Lung (tissue), 12 donors: ENCODE measurements around the gene PYCARD. TPM values are rescaled to one million over a fixed set of nuclear protein-coding genes. Genes with fewer than 3 reads are reported as not detected.

Source experiments
- ATAC-seq: fragments of 200-7000 bp; cut with Tn5 transposase; one replicate; pipeline ENCODE4 v1.9.1; 2020; ENCODE audit warnings: moderate number of reproducible peaks; ENCODE audit not compliant: insufficient read depth, low FRiP score
- DNase-seq, 3 donors: peaks; one replicate each; pipeline ENCODE4 v3.0.0-alpha.2; 2013 to 2017
- H3K27ac ChIP-seq, 2 donors: one replicate each; pipeline ENCODE4 v1.5.1; 2013; ENCODE audit warnings: mild to moderate bottlenecking in 2 of 2, moderate library complexity in 2 of 2, control low read depth in 1 of 2, inconsistent platforms in 1 of 2, low read depth in 1 of 2, low read length in 1 of 2
- H3K27me3 ChIP-seq, 3 donors: one replicate each; pipeline ENCODE4 v1.5.1; 2013; ENCODE audit warnings: low read length in 2 of 3; ENCODE audit not compliant: control insufficient read depth in 3 of 3, insufficient read depth in 3 of 3
- H3K36me3 ChIP-seq, 4 donors: one replicate each; pipeline ENCODE4 v1.5.1; 2013; ENCODE audit warnings: low read length in 4 of 4, mild to moderate bottlenecking in 1 of 4, moderate library complexity in 1 of 4; ENCODE audit not compliant: control insufficient read depth in 4 of 4, insufficient read depth in 4 of 4
- H3K4me1 ChIP-seq, 5 donors: one replicate each; pipeline ENCODE4 v1.5.1; 2013; ENCODE audit warnings: low read length in 5 of 5, mild to moderate bottlenecking in 2 of 5, moderate library complexity in 1 of 5; ENCODE audit not compliant: control insufficient read depth in 5 of 5, insufficient read depth in 5 of 5
- H3K4me3 ChIP-seq: one replicate; pipeline ENCODE4 v1.5.1; 2013; ENCODE audit warnings: mild to moderate bottlenecking, control low read depth, moderate library complexity
- H3K9ac ChIP-seq, 2 donors: one replicate each; pipeline ENCODE4 v1.5.1; 2013; ENCODE audit warnings: low read length in 2 of 2, control low read depth in 1 of 2; ENCODE audit not compliant: insufficient read depth in 1 of 2
- H3K9me3 ChIP-seq, 4 donors: one replicate each; pipeline ENCODE4 v1.5.1; 2013; ENCODE audit warnings: low read length in 3 of 4, mild to moderate bottlenecking in 1 of 4, moderate library complexity in 1 of 4; ENCODE audit not compliant: control insufficient read depth in 4 of 4, insufficient read depth in 3 of 4
- WGBS, 2 donors: extraction: QIAGEN DNeasy Blood & Tissue Kit; methylation state at CpG; one replicate each; pipeline ENCODE4 v1.1.7; 2013; 5-methylcytosine and 5-hydroxymethylcytosine counted together
- polyA plus RNA-seq, 2 donors: library from polyadenylated mRNA; stranded (reverse); fragments of 200-250 nt; gene quantifications; one replicate each; pipeline ENCODE4 v1.2.1, GENCODE V29; 2013
- total RNA-seq, 2 donors: library from RNA; depleted of rRNA in 1 of 2; stranded (reverse); fragments of >200 nt in 1 of 2; gene quantifications; one replicate each; pipeline ENCODE4 v1.2.1, GENCODE V29; 2014 to 2021
- TF ChIP-seq, protein P1 (sequence below): IDR thresholded peaks from 2 replicates; pipeline ENCODE4 v1.5.1; 2012; ENCODE audit warnings: mild to moderate bottlenecking; ENCODE audit errors: control extremely low read depth, extremely low read depth
- donor health status: control.
- donor health status: control.
- donor health status: Bipolar disorder and iron deficiency.
- donor health status: healthy.
- donor health status: DM: yes; HTN: yes; CAD: no.

The PYCARD gene
- total and polyA plus RNA-seq, 4 donors: 24.1 to 119 (median 70.1) TPM

DNA sequence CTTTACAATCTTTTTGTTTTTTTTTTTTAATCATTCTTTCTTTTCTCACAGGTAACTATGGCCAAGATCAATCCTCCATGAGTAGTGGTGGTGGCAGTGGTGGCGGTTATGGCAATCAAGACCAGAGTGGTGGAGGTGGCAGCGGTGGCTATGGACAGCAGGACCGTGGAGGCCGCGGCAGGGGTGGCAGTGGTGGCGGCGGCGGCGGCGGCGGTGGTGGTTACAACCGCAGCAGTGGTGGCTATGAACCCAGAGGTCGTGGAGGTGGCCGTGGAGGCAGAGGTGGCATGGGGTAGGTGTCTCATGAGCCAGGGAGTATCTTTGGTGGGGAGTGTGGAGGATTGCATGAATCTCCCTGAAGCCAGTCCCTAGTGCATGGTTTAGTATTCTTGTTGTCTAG lies 17.7 kb downstream of the PYCARD start:
- ATAC-seq: no peak
- TF ChIP-seq, protein P1, sequence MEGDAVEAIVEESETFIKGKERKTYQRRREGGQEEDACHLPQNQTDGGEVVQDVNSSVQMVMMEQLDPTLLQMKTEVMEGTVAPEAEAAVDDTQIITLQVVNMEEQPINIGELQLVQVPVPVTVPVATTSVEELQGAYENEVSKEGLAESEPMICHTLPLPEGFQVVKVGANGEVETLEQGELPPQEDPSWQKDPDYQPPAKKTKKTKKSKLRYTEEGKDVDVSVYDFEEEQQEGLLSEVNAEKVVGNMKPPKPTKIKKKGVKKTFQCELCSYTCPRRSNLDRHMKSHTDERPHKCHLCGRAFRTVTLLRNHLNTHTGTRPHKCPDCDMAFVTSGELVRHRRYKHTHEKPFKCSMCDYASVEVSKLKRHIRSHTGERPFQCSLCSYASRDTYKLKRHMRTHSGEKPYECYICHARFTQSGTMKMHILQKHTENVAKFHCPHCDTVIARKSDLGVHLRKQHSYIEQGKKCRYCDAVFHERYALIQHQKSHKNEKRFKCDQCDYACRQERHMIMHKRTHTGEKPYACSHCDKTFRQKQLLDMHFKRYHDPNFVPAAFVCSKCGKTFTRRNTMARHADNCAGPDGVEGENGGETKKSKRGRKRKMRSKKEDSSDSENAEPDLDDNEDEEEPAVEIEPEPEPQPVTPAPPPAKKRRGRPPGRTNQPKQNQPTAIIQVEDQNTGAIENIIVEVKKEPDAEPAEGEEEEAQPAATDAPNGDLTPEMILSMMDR: no peak
- Histone ChIP-seq H3K27me3 (no peaks in the 10 kb centered on the region), H3K4me1 (peaks cover 8 to 28% (median 10%) of the 10 kb centered on the region in 5 donors), H3K9ac (no peak overlapping the region), H3K27ac (no peak overlapping the region), H3K36me3 (peaks cover 48 to 72% (median 64%) of the 10 kb centered on the region in 4 donors), H3K4me3 (no peak overlapping the region), H3K9me3 (no peaks in the 10 kb centered on the region)
- 93 to 97% methylated on average over 14 of the region's 14 CpGs for WGBS, 2 donors
- no peak for DNase-seq

DNA sequence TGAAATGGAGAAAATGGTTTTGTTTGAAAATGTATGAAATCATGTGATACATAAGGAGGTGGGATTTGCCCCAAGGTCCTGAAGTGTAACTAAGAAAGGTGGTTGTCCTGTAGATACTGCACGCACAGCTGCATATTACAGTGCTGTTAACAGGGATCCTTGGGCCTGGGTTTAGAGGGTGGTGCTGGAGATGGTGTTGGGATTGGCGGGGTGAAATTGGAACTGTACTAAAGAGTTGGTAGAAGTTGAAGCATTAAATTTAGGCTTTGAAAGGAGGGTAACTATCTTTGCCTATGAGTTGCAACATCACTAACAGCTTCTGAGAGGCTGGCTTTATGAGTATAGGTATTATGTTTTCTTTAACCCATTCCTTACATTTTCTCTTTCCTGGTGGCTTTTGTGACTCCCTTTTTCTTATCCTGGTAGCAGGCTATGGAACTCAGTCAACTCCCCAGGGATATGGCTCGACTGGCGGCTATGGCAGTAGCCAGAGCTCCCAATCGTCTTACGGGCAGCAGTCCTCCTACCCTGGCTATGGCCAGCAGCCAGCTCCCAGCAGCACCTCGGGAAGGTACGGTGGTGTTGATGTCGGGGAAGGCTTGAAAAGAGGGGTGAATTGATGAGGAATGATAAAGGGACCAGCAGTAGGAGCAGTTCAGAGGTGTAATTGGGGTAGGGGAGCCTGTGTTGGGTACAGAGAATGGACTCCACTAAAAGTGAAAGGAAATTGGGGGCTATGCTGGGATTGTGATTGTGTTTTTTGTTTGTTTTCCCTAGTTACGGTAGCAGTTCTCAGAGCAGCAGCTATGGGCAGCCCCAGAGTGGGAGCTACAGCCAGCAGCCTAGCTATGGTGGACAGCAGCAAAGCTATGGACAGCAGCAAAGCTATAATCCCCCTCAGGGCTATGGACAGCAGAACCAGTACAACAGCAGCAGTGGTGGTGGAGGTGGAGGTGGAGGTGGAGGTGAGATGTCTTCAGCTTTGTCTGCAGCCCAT lies 18.8 kb downstream of the PYCARD start:
- Histone ChIP-seq H3K9me3 (no peaks in the 10 kb centered on the region), H3K36me3 (peaks cover 42 to 60% (median 54%) of the 10 kb centered on the region in 4 donors), H3K27me3 (no peaks in the 10 kb centered on the region), H3K4me3 (no peak overlapping the region), H3K27ac (no peak overlapping the region), H3K4me1 (peaks cover 8 to 34% (median 10%) of the 10 kb centered on the region in 5 donors), H3K9ac (no peak overlapping the region)
- TF ChIP-seq, protein P1: no peak
- 81 to 85% methylated on average over 10 of the region's 10 CpGs for WGBS, 2 donors
- ATAC-seq: no peak
- DNase-seq: no peak

DNA sequence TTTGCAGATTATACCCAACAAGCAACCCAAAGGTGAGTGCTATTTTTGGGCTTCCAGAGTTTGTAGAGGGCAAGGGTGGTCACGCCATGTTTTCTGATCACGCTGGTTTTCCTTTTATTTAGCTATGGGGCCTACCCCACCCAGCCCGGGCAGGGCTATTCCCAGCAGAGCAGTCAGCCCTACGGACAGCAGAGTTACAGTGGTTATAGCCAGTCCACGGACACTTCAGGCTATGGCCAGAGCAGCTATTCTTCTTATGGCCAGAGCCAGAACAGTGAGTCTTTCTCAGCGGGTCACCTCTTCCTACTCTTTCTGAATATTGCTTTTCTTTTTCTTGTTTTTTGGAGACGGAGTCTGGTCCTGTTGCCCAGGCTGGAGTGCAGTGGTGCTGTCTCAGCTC lies 20.2 kb downstream of the PYCARD start:
- Histone ChIP-seq H3K4me1 (peaks cover 8 to 34% (median 10%) of the 10 kb centered on the region in 5 donors), H3K27me3 (no peaks in the 10 kb centered on the region), H3K9ac (peak overlapping the region in 1 of 2 donors; percentile 66), H3K36me3 (peaks cover 35 to 47% (median 41%) of the 10 kb centered on the region in 4 donors), H3K27ac (peak overlapping the region in 1 of 2 donors; percentile 34), H3K9me3 (no peaks in the 10 kb centered on the region), H3K4me3 (no peak overlapping the region)
- 34 to 44% methylated on average over 7 of the region's 7 CpGs for WGBS, 2 donors
- DNase-seq (no peak), ATAC-seq (no peak)
- TF ChIP-seq, protein P1: no peak
